Parathyroid adenoma (tissue), 2 donors: ENCODE data around the gene CYTH4.

Source experiments
- H2AFZ ChIP-seq: fragments of 300-600 bp; sonication (generic); one replicate; pipeline ENCODE4 v1.7.0; 2017; ENCODE audit warnings: antibody characterized with exemption, mild to moderate bottlenecking
- H3K27ac ChIP-seq: fragments of 300-600 bp; sonication (generic); one replicate; pipeline ENCODE4 v1.7.0; 2017
- H3K27me3 ChIP-seq: fragments of 300-600 bp; sonication (generic); one replicate; pipeline ENCODE4 v1.7.0; 2017; ENCODE audit warnings: low read length; ENCODE audit not compliant: control insufficient read depth, insufficient read depth
- H3K36me3 ChIP-seq: fragments of 300-600 bp; sonication (generic); one replicate; pipeline ENCODE4 v1.7.0; 2017; ENCODE audit warnings: low read length; ENCODE audit not compliant: control insufficient read depth, insufficient read depth
- H3K4me1 ChIP-seq: fragments of 300-600 bp; sonication (generic); one replicate; pipeline ENCODE4 v1.7.0; 2017; ENCODE audit warnings: control low read depth
- H3K4me2 ChIP-seq: fragments of 300-600 bp; sonication (generic); one replicate; pipeline ENCODE4 v1.7.0; 2017; ENCODE audit warnings: low read length
- H3K4me3 ChIP-seq: fragments of 300-600 bp; sonication (generic); one replicate; pipeline ENCODE4 v1.7.0; 2017; ENCODE audit warnings: low read depth, low read length
- H3K79me2 ChIP-seq: fragments of 300-600 bp; sonication (generic); one replicate; pipeline ENCODE4 v1.7.0; 2017; ENCODE audit warnings: control low read depth
- H3K9ac ChIP-seq: fragments of 300-600 bp; sonication (generic); one replicate; pipeline ENCODE4 v1.7.0; 2017; ENCODE audit warnings: mild to moderate bottlenecking
- H3K9me3 ChIP-seq: fragments of 300-600 bp; sonication (generic); one replicate; pipeline ENCODE4 v1.7.0; 2017; ENCODE audit warnings: low read length; ENCODE audit not compliant: control insufficient read depth
- TF ChIP-seq, protein P1 (sequence below): fragments of 300-600 bp; sonication (generic); IDR thresholded peaks from one replicate; pipeline ENCODE4 v1.7.0; 2017; ENCODE audit warnings: antibody characterized with exemption, mild to moderate bottlenecking
- donor health status: primary hyperparathyroidism.

Gene CYTH4

GRCh38 chr22:37269936-37270678 is 12.2 kb upstream of the CYTH4 start:
- Histone ChIP-seq H3K27me3 (no peaks in the 10 kb centered on the region), H3K9me3 (no peaks in the 10 kb centered on the region), H3K27ac (no peak overlapping the region), H3K79me2 (no peaks in the 10 kb centered on the region), H3K4me3 (no peak overlapping the region), H3K36me3 (no peaks in the 10 kb centered on the region), H3K9ac (no peak overlapping the region), H2AFZ (no peak overlapping the region), H3K4me2 (no peak overlapping the region), H3K4me1 (no peaks in the 10 kb centered on the region)
- TF ChIP-seq, protein P1, sequence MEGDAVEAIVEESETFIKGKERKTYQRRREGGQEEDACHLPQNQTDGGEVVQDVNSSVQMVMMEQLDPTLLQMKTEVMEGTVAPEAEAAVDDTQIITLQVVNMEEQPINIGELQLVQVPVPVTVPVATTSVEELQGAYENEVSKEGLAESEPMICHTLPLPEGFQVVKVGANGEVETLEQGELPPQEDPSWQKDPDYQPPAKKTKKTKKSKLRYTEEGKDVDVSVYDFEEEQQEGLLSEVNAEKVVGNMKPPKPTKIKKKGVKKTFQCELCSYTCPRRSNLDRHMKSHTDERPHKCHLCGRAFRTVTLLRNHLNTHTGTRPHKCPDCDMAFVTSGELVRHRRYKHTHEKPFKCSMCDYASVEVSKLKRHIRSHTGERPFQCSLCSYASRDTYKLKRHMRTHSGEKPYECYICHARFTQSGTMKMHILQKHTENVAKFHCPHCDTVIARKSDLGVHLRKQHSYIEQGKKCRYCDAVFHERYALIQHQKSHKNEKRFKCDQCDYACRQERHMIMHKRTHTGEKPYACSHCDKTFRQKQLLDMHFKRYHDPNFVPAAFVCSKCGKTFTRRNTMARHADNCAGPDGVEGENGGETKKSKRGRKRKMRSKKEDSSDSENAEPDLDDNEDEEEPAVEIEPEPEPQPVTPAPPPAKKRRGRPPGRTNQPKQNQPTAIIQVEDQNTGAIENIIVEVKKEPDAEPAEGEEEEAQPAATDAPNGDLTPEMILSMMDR, result no peak

- Histone ChIP-seq H3K9ac (no peak overlapping the region), H3K27me3 (no peaks in the 10 kb centered on the region), H2AFZ (no peak overlapping the region), H3K79me2 (no peaks in the 10 kb centered on the region), H3K4me3 (no peak overlapping the region), H3K27ac (no peak overlapping the region), H3K4me1 (no peaks in the 10 kb centered on the region), H3K36me3 (no peaks in the 10 kb centered on the region), H3K4me2 (no peak overlapping the region), H3K9me3 (no peaks in the 10 kb centered on the region)
- TF ChIP-seq, protein P1, result no peak
Observed at GRCh38 chr22:37270928-37271650, 11.2 kb upstream of the CYTH4 start.

DNA sequence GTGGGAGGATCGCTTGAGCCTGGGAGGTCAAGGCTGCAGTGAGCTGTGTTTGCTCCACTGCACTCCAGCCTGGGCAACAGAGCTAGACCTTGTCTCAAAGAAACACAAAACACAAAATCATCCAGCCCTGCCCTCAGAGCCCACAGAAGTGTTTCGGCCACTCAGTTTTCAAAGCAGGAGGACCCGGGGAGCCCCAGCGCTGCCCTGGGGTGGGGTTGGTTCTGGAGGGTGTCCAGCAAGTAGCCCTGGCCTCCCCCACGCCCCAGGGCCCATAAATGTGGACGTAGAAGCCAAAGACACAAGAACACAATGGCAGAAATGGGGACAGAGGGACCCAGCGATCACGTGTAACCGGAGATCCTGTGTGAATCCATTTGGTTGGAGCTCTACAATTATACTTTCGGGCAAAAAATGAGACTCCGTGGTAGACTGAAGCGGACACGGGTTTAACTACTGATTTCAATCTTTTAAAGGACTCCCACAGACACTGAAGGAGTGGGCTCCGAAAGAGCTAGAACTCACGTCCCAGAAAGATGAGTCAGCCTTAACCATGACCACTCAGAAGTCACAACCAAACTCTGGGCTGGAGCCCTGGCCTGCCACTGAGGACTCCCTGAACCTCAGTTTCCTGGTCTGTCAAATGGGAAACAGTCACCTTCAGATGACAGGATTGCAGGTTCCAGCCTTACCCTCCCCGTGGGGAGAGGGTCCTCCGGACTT is 9.0 kb upstream of the CYTH4 start:
- Histone ChIP-seq H3K27ac (no peak overlapping the region), H3K79me2 (no peaks in the 10 kb centered on the region), H3K4me3 (no peak overlapping the region), H3K4me1 (no peaks in the 10 kb centered on the region), H3K27me3 (no peaks in the 10 kb centered on the region), H3K4me2 (no peak overlapping the region), H3K9ac (no peak overlapping the region), H3K36me3 (no peaks in the 10 kb centered on the region), H3K9me3 (no peaks in the 10 kb centered on the region), H2AFZ (no peak overlapping the region)
- TF ChIP-seq, protein P1, result no peak

DNA sequence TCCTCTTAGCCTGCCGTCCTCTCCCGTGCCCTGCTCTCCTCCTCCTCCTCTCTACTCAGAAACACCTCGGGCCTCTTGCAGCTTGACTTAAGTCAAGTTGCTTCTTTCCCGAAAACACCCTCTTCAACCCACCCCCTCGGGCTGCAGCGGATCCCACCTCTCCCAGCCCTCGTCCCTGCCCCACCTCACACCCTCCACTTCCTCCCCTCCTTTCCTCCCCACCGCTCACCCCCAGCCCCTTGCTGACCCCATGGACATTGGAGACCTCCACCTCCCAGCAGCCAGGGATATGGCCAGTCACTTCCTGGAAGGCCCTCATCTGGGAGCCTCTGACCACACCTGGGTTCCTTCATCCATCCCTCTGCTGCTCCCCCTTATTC is 8.5 kb upstream of the CYTH4 start:
- no peaks in the 10 kb centered on the region for H3K27me3 ChIP-seq
- no peak overlapping the region for H3K27ac ChIP-seq
- no peak overlapping the region for H2AFZ ChIP-seq
- TF ChIP-seq, protein P1, result no peak
- no peaks in the 10 kb centered on the region for H3K9me3 ChIP-seq
- no peak overlapping the region for H3K4me2 ChIP-seq
- no peaks in the 10 kb centered on the region for H3K36me3 ChIP-seq
- no peak overlapping the region for H3K9ac ChIP-seq
- H3K4me1 ChIP-seq, result no peaks in the 10 kb centered on the region
- H3K79me2 ChIP-seq, result no peaks in the 10 kb centered on the region
- H3K4me3 ChIP-seq, result no peak overlapping the region
